ENCODE measurements around the gene MAD1L1.

DNA sequence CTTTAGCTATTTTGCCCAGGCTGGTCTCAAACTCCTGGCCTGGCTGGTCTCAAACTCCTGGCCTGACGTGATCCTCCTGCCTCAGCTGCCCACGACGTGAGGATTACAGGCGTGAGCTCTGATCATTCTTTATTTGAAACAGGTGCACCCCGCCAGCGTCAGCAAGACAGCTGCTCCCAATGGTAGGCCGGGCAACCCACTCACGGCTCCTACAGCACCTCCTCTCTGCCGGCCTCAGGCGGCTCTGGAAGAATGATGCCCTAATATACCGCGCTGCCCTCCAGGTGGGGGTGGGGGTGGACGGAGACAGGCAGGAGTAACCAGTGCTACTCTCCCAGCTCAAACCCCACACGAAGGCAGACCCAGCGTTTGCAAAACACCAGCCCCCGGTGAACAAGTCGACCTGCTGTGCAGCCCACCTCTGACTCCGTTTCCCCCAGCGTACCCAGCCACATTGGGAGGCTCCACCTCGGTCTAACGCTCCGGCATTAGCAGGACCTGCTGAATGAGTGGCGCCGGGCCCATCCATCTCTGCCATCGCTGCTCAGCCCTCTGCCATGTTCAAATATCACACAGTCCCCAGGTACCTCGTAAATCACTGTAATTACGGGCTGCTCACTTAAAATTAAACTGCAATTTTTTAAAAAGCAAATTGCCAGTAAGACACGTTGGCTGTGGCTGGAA, 414.0 kb downstream of the MAD1L1 start:
- TF ChIP-seq, protein P1, sequence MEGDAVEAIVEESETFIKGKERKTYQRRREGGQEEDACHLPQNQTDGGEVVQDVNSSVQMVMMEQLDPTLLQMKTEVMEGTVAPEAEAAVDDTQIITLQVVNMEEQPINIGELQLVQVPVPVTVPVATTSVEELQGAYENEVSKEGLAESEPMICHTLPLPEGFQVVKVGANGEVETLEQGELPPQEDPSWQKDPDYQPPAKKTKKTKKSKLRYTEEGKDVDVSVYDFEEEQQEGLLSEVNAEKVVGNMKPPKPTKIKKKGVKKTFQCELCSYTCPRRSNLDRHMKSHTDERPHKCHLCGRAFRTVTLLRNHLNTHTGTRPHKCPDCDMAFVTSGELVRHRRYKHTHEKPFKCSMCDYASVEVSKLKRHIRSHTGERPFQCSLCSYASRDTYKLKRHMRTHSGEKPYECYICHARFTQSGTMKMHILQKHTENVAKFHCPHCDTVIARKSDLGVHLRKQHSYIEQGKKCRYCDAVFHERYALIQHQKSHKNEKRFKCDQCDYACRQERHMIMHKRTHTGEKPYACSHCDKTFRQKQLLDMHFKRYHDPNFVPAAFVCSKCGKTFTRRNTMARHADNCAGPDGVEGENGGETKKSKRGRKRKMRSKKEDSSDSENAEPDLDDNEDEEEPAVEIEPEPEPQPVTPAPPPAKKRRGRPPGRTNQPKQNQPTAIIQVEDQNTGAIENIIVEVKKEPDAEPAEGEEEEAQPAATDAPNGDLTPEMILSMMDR (IDR thresholded peaks at IDR 0.05), result no peak
- TF ChIP-seq POLR2A (IDR thresholded peaks at IDR 0.05) (no peak), POLR2AphosphoS5 (IDR thresholded peaks at IDR 0.05) (no peak), EP300 (IDR thresholded peaks at IDR 0.05; ENCODE audit: low read depth) (no peak)
